ENCODE results near the gene DUSP15. TPM values are rescaled to one million over a fixed set of nuclear protein-coding genes. Genes with fewer than 3 reads are reported as not detected.

DUSP15 gene
- total and polyA plus RNA-seq, 4 donors: 1.6 to 4.7 (median 2.9) TPM

- Histone ChIP-seq H3K27me3 (ENCODE audit: control insufficient read depth in 3 of 3, insufficient read depth in 3 of 3, low read length in 2 of 3) (no peaks in the 10 kb centered on the region), H3K27ac (ENCODE audit: low read depth in 1 of 2, low read length in 1 of 2) (no peak overlapping the region), H3K9ac (ENCODE audit: insufficient read depth in 1 of 2, low read length in 2 of 2) (no peak overlapping the region), H3K4me3 (no peak overlapping the region), H3K36me3 (ENCODE audit: control insufficient read depth in 4 of 4, insufficient read depth in 4 of 4, low read length in 4 of 4) (no peaks in the 10 kb centered on the region), H3K4me1 (ENCODE audit: control insufficient read depth in 5 of 5, insufficient read depth in 5 of 5, low read length in 5 of 5) (peaks cover 0 to 31% (median 3%) of the 10 kb centered on the region in 5 donors), H3K9me3 (ENCODE audit: control insufficient read depth in 4 of 4, insufficient read depth in 3 of 4, low read length in 3 of 4) (peaks cover 0 to 2% (median 0%) of the 10 kb centered on the region in 4 donors)
- no peak for ATAC-seq (ENCODE audit: insufficient read depth, low FRiP score)
- WGBS, 2 donors: 92 to 93% methylated on average over 17 of the region's 17 CpGs
- DNase-seq: no peak
- no peak for TF ChIP-seq CTCF (IDR thresholded peaks at IDR 0.05; ENCODE audit: control extremely low read depth, extremely low read depth)
Observed at GRCh38 chr20:31831771-31832306, 38.5 kb downstream of the DUSP15 start.

GRCh38 chr20:31831211-31831610 is 39.1 kb downstream of the DUSP15 start:
- Histone ChIP-seq H3K9me3 (ENCODE audit: control insufficient read depth in 4 of 4, insufficient read depth in 3 of 4, low read length in 3 of 4) (peaks cover 0 to 2% (median 0%) of the 10 kb centered on the region in 4 donors), H3K27ac (ENCODE audit: low read depth in 1 of 2, low read length in 1 of 2) (no peak overlapping the region), H3K9ac (ENCODE audit: insufficient read depth in 1 of 2, low read length in 2 of 2) (no peak overlapping the region), H3K36me3 (ENCODE audit: control insufficient read depth in 4 of 4, insufficient read depth in 4 of 4, low read length in 4 of 4) (no peaks in the 10 kb centered on the region), H3K4me1 (ENCODE audit: control insufficient read depth in 5 of 5, insufficient read depth in 5 of 5, low read length in 5 of 5) (peaks cover 0 to 25% (median 0%) of the 10 kb centered on the region in 5 donors), H3K27me3 (ENCODE audit: control insufficient read depth in 3 of 3, insufficient read depth in 3 of 3, low read length in 2 of 3) (no peaks in the 10 kb centered on the region), H3K4me3 (no peak overlapping the region)
- WGBS, 2 donors: 88 to 99% methylated on average over 6 of the region's 6 CpGs
- no peak for TF ChIP-seq CTCF (IDR thresholded peaks at IDR 0.05; ENCODE audit: control extremely low read depth, extremely low read depth)
- ATAC-seq (ENCODE audit: insufficient read depth, low FRiP score): no peak
- DNase-seq: no peak

- DNase-seq (no peak), ATAC-seq (ENCODE audit: insufficient read depth, low FRiP score) (no peak)
- Histone ChIP-seq H3K27ac (ENCODE audit: low read depth in 1 of 2, low read length in 1 of 2) (no peak overlapping the region), H3K9ac (ENCODE audit: insufficient read depth in 1 of 2, low read length in 2 of 2) (no peak overlapping the region), H3K4me3 (no peak overlapping the region), H3K27me3 (ENCODE audit: control insufficient read depth in 3 of 3, insufficient read depth in 3 of 3, low read length in 2 of 3) (no peaks in the 10 kb centered on the region), H3K4me1 (ENCODE audit: control insufficient read depth in 5 of 5, insufficient read depth in 5 of 5, low read length in 5 of 5) (peaks cover 0 to 18% (median 0%) of the 10 kb centered on the region in 5 donors), H3K36me3 (ENCODE audit: control insufficient read depth in 4 of 4, insufficient read depth in 4 of 4, low read length in 4 of 4) (no peaks in the 10 kb centered on the region), H3K9me3 (ENCODE audit: control insufficient read depth in 4 of 4, insufficient read depth in 3 of 4, low read length in 3 of 4) (peaks cover 0 to 2% (median 0%) of the 10 kb centered on the region in 4 donors)
- TF ChIP-seq CTCF (IDR thresholded peaks at IDR 0.05; ENCODE audit: control extremely low read depth, extremely low read depth): no peak
- WGBS, 2 donors: 86% methylated on average over 8 of the region's 8 CpGs
Observed at GRCh38 chr20:31830406-31830981, 39.8 kb downstream of the DUSP15 start.
